NT2/D1 (cell line): ENCODE results near the gene LRIG3.

Experiments used
- DNase-seq: peaks from one replicate; pipeline ENCODE4 v3.0.0-alpha.2; 2011; ENCODE audit warnings: low read depth, low spot score
- H3K27me3 ChIP-seq: 2 replicates; pipeline ENCODE4 v1.6.0; 2011; ENCODE audit warnings: mild to moderate bottlenecking; ENCODE audit not compliant: insufficient read length, insufficient read depth
- H3K36me3 ChIP-seq: 2 replicates; pipeline ENCODE4 v1.6.1; 2011; ENCODE audit warnings: mild to moderate bottlenecking, low read length, mixed read lengths; ENCODE audit not compliant: insufficient read depth, insufficient read length
- H3K4me1 ChIP-seq: 2 replicates; pipeline ENCODE4 v1.5.1; 2011; ENCODE audit not compliant: insufficient read depth, insufficient read length
- H3K4me3 ChIP-seq: 2 replicates; pipeline ENCODE4 v1.5.1; 2011; ENCODE audit warnings: low read depth; ENCODE audit not compliant: insufficient read length
- H3K9ac ChIP-seq: 2 replicates; pipeline ENCODE4 v1.6.0; 2011; ENCODE audit warnings: low read depth; ENCODE audit not compliant: insufficient read length
- H3K9me3 ChIP-seq: 2 replicates; pipeline ENCODE4 v1.5.1; 2011; ENCODE audit warnings: mild to moderate bottlenecking, low read length; ENCODE audit not compliant: insufficient read depth
- SUZ12 ChIP-seq: IDR thresholded peaks from 2 replicates; pipeline ENCODE4 v1.6.1; 2011; ENCODE audit not compliant: insufficient read length, insufficient read depth; ENCODE audit errors: extremely low read depth
- YY1 ChIP-seq: IDR thresholded peaks from 2 replicates; pipeline ENCODE4 v1.6.1; 2011; ENCODE audit not compliant: insufficient read length, insufficient read depth
- ZNF274 ChIP-seq: IDR thresholded peaks from 2 replicates; pipeline ENCODE4 v1.6.1; 2011; ENCODE audit warnings: mild to moderate bottlenecking, low read depth, low read length

LRIG3 gene

DNA sequence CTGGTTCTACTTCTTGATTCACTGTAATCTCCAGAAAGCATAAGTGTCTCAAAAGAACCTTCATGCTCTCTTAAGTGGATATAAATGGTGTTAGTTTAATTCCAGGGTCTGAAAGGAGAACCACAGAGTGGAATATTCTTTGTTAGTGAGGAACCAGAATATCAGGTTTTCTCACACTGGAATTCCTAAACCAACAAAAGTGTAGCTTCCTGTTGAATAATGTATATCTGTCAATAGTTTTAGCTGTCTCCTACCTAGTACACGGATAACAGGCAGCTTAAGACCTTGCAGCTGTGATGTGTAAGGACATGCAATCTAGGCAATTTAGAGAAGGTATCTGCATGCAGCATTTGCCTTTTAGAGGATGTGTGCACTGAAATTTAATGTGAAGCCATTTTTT, 24.0 kb downstream of the LRIG3 start:
- Histone ChIP-seq H3K36me3 (peaks cover 4% of the 10 kb centered on the region), H3K9ac (no peak overlapping the region), H3K4me1 (no peaks in the 10 kb centered on the region), H3K9me3 (no peaks in the 10 kb centered on the region), H3K4me3 (no peak overlapping the region), H3K27me3 (no peaks in the 10 kb centered on the region)
- TF ChIP-seq ZNF274 = no peak
- no peak for TF ChIP-seq SUZ12
- TF ChIP-seq YY1 = no peak
- no peak for DNase-seq

GRCh38 chr12:58895053-58895452, 25.3 kb downstream of the LRIG3 start:
- no peak for DNase-seq
- Histone ChIP-seq H3K9ac (no peak overlapping the region), H3K36me3 (peaks cover 6% of the 10 kb centered on the region), H3K4me3 (no peak overlapping the region), H3K27me3 (no peaks in the 10 kb centered on the region), H3K9me3 (no peaks in the 10 kb centered on the region), H3K4me1 (no peaks in the 10 kb centered on the region)
- TF ChIP-seq ZNF274 (no peak), SUZ12 (no peak), YY1 (no peak)

DNA sequence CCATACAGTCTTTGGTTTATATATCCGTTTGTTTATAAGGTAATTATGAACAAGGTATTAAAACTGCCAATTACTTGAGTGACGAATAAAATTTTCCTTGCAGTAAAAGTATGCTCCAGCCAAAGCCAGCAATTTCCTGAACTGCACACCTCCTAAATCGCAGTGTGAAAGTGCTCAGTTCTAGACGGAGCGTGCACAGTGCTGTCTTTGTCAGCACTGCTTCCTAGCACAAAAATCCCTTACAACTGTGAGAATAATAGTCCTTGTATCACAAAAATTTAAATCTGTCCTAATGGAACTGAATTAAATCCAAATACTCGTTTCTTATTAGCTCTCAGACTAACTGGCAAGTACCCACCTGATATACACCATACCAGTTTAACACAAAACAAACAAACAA, 26.3 kb downstream of the LRIG3 start:
- Histone ChIP-seq H3K36me3 (peaks cover 16% of the 10 kb centered on the region), H3K4me3 (no peak overlapping the region)

DNA sequence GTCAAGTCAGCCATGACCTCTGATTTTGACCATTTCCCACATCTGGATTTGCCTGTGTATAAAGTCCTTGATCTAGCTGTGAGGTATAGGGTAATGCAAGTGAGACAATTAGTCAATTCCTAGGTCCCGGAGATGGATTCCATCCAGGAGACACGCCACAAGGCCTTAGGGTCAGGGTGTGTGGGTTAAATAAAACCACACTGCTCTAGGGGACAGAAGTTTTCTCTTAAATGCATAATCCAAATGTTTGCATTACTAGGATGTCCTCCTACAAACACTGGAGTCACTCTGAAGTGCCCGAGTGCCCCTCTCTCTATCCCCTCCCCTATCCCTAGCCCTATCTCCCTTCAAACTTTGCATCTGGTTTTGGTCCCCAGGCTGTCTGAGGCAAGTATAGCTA, 26.8 kb downstream of the LRIG3 start:
- TF ChIP-seq SUZ12 (no peak), YY1 (no peak), ZNF274 (no peak)
- Histone ChIP-seq H3K9ac (no peak overlapping the region), H3K27me3 (no peaks in the 10 kb centered on the region), H3K36me3 (peaks cover 19% of the 10 kb centered on the region), H3K4me3 (no peak overlapping the region), H3K9me3 (no peaks in the 10 kb centered on the region), H3K4me1 (no peaks in the 10 kb centered on the region)
- no peak for DNase-seq

More for the DNA sequence above, 26.3 kb downstream of the LRIG3 start:
- Histone ChIP-seq H3K4me1 (no peaks in the 10 kb centered on the region), H3K27me3 (no peaks in the 10 kb centered on the region), H3K9ac (no peak overlapping the region), H3K9me3 (no peaks in the 10 kb centered on the region)
- TF ChIP-seq ZNF274 (no peak), YY1 (no peak), SUZ12 (no peak)
- DNase-seq = no peak

GRCh38 chr12:58889557-58889956, 30.7 kb downstream of the LRIG3 start:
- no peaks in the 10 kb centered on the region for H3K27me3 ChIP-seq
- no peak for DNase-seq
- H3K9me3 ChIP-seq = no peaks in the 10 kb centered on the region
- TF ChIP-seq YY1 (no peak), SUZ12 (no peak), ZNF274 (no peak)
- no peak overlapping the region for H3K9ac ChIP-seq
- H3K4me1 ChIP-seq = no peaks in the 10 kb centered on the region
- no peak overlapping the region for H3K4me3 ChIP-seq
- peaks cover 41% of the 10 kb centered on the region for H3K36me3 ChIP-seq

- H3K27me3 ChIP-seq = no peaks in the 10 kb centered on the region
- DNase-seq = no peak
- H3K36me3 ChIP-seq = peaks cover 45% of the 10 kb centered on the region
- no peaks in the 10 kb centered on the region for H3K4me1 ChIP-seq
- no peak overlapping the region for H3K4me3 ChIP-seq
- no peak overlapping the region for H3K9ac ChIP-seq
- TF ChIP-seq YY1 (no peak), ZNF274 (no peak), SUZ12 (no peak)
- H3K9me3 ChIP-seq = no peaks in the 10 kb centered on the region
Observed at GRCh38 chr12:58888131-58888783, 32.0 kb downstream of the LRIG3 start.

DNA sequence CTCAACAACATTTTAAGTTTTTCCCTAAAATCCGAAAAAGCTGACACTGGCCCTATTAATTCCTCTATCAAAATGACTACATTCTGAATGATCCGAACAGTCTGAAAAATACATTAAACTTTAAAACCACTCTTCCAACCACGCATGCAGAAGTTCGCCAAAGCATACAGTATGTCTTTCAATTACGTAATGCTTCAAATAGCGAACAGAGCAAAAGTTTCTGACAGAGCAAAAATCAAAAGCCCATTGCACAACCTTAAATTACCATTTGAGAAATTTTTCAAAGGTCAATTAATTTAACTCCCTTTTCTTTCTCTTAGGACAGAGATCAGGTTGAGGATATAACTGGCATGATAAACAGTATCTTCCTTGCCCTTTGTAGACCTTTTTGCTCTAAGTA, 33.2 kb downstream of the LRIG3 start:
- Histone ChIP-seq H3K9me3 (no peaks in the 10 kb centered on the region), H3K27me3 (no peaks in the 10 kb centered on the region), H3K4me1 (no peaks in the 10 kb centered on the region), H3K9ac (no peak overlapping the region), H3K4me3 (no peak overlapping the region), H3K36me3 (peaks cover 45% of the 10 kb centered on the region)
- TF ChIP-seq SUZ12 (no peak), ZNF274 (no peak), YY1 (no peak)
- DNase-seq = no peak

- Histone ChIP-seq H3K9me3 (no peaks in the 10 kb centered on the region), H3K4me1 (no peaks in the 10 kb centered on the region), H3K36me3 (peaks cover 45% of the 10 kb centered on the region), H3K9ac (no peak overlapping the region), H3K27me3 (no peaks in the 10 kb centered on the region), H3K4me3 (no peak overlapping the region)
- no peak for DNase-seq
- TF ChIP-seq YY1 (no peak), ZNF274 (no peak), SUZ12 (no peak)
Observed at GRCh38 chr12:58886474-58886873, 33.8 kb downstream of the LRIG3 start.
